Stimulated activated CD8-positive, alpha-beta memory T cell treated with anti-CD3 and anti-CD28 coated beads, Interleukin-4, amount 100 ng/mL, for 1 hour (primary cell): Measurements from ENCODE around the gene CFAP298.

Source experiments
- DNase-seq, 2 donors: peaks; one replicate each; pipeline ENCODE4 v3.0.0-alpha.2; 2020; ENCODE audit warnings: low read depth in 2 of 2, low spot score in 1 of 2

The CFAP298 gene

GRCh38 chr21:32599526-32599925, 12.7 kb downstream of the CFAP298 start:
- DNase-seq = no peak

DNA sequence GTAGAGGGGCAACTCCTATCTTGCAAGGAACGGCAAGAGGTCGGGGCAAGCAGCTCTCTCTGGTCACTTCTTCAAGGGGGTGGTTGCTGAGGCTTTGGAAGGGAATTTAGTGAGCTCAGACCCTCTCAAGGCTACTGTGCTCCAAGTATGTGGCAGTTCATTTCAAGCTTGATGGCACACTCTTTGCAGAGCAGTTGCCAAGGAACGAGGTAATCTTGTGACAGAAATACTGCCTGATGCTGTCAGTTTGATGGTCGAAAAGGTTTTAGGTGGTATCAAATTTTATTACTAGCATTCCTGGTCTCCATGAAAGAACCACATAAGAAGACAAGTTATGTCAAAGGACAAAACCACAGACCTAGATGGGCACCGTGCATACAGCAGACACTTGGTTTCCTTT, 13.1 kb downstream of the CFAP298 start:
- no peak for DNase-seq

- no peak for DNase-seq
Observed at GRCh38 chr21:32597205-32597604, 15.0 kb downstream of the CFAP298 start.

DNA sequence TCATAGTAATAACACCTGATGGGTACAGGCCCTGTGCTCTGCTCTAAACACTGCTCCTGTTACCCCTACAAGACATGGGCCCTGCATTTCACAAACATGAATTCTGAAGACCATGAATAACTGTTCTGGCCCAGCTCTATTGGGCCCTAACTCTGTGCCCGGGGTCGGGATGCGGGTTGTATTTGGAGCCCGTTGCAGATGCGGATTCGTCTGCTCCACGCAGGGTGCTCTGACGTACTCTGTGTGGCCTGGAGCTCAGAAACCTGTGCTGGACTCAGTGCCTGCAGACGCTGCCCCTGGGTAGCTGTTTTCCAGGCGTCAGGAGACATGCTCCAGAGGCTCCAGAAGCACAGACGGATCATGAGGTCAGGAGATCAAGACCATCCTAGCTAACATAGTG, 16.7 kb downstream of the CFAP298 start:
- no peak for DNase-seq

DNA sequence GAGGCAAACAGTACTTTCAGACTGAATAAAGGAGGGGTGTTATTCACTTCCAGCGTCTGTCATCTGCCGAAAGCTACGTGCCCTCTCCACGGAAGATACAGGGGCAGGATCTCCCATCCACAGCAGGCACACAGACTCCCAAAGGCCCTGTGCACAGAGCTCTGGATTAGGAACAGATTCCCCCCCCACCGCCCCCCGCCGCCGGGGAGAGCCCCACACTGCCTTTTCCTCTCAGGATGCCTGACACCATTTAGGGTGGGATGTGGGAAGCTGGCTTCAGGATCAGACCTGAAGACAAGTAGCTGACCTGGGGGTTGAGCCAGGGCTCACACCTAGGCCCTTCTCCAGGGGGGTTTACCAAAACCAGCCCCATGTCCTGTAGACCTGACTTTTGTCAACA, 18.5 kb downstream of the CFAP298 start:
- DNase-seq = no peak

GRCh38 chr21:32592929-32593502, 19.2 kb downstream of the CFAP298 start:
- no peak for DNase-seq

GRCh38 chr21:32590130-32590529, 22.0 kb downstream of the CFAP298 start:
- no peak for DNase-seq

- DNase-seq = no peak
Observed at GRCh38 chr21:32587651-32588050, 24.5 kb downstream of the CFAP298 start.

DNA sequence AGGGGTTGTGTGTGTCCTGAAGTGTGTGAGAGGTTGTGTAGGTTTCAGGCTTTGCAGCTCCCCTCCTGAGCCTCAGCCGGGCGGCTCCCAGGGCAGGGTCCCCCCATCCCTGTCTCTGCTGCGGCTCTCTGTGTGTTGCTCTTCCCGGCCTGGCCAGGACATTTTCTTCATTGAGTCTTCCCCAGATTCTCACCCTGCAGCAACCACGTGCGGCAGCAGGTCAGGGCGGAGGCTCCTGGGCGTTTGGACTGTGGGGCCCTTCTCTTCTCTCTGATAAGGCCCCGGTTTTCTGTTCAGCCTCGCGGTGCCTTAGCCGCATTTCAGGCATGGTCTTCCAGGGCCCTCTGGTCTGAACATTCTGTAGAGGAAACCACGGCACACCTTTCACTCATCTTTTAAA, 25.1 kb downstream of the CFAP298 start:
- DNase-seq = no peak

DNA sequence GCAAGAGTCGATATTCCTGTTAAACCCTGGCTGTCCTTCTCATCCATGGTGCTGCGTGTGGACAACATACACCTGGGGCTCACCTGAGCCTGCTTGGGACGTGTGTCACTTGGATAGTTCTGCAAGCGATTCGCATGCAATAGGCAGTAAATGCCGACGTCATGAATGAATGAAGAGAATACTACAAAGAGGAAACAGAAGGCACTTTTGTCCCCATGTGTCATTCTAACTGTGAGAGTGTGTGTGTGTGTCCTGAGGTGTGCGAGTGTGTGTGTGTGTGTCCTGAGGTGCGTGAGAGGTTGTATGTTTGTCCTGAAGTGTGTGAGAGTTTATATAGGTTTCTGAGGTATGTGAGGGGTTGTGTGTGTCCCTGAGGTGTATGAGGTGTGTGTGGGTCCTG, 26.2 kb downstream of the CFAP298 start:
- no peak for DNase-seq

DNA sequence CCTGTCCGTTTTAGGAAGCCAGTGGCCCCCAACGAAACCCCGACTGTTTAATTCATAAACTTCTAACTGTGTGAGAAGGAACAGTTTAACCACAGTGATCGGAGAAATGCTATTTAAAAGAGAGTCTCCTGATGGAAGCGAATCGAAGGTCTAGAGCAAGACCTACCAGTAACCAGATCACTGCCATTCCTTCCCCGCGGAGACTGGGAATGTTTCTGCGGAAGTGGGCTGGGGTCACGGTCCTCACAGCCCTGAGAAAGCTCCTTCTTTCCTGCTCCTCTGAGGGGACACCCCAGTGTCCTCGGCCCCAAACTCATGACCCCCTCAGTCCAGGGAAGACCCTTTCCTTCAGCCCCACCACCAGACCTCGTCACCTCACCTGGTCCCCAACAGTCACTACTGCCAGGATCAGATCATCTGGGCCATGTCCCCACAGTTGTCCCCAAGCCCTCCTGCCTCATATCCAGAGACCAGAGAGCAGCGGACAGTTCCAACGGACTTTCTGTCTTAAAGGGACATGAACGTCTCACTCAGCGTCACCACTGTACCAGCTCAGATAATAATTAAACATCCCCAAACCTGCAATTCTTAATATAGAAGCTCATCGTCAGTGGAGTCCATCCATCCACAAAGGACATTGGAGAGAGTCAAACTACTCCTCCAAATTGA, 27.0 kb downstream of the CFAP298 start, which contains the start of gene TCP10L:
TCP10L (minus strand) TSS at position 482 of the 669 bp plus-strand sequence. CDS start 1,219 bp downstream, outside the sequence.
- DNase-seq = no peak

DNA sequence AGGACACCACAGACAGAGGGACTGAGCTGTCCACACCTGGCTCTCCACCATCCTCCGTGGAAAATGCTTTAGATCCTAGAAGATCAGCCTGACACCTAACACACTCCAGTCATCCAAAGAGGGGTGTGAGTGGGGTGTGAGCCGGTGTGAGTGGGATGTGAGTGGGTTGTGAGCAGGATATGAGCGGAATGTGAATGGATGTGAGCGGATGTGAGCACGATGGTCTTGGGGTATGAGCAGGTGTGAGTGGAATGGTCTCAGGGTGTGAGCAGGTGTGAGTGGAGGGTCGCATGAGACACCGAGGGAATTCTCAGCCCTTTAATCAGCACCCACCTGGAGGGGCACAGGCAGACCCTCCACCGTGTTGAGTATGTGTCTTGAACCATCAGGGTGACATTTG, 27.7 kb downstream of the CFAP298 start:
- no peak for DNase-seq

DNA sequence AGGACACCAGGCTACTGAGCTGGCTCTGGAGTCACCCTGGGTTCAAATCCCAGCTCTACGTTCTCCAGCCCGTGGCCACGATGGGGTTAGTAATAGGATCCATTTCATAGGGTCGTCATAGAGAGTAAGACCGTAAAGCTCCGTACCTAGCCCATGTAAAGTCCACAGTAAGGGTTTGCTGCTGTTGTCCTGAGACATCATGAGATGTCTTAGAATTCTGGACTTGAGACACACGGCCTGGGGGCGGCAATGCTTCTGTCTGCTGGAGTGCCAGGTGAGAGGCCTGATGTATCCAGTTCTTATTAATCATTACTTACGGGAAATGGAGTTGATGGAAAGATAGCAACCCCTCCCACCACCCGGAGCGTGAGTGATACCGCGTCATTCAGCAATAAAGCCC, 30.4 kb downstream of the CFAP298 start:
- no peak for DNase-seq

DNA sequence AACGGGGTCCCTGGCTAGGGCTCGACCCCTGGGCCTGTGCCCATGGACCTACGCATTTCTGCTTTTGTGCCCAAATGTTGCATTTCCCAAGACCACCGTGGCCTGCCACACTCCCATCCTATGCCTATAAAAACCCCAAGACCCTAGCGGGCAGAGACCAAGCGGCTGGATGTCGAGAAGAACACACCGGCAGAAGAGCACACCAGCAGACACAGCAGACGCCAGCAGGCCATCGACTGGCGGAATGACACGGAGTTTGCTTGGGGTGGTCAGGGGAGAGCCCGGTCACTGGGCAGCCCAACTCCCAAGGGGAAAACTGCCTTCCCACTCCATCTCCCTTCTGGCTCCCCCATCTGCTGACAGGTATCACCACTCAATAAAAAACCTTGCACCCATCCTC, 31.2 kb downstream of the CFAP298 start:
- no peak for DNase-seq

- DNase-seq = no peak
Observed at GRCh38 chr21:32578107-32578691, 34.0 kb downstream of the CFAP298 start.

GRCh38 chr21:32576011-32576410, 36.2 kb downstream of the CFAP298 start:
- no peak for DNase-seq

DNA sequence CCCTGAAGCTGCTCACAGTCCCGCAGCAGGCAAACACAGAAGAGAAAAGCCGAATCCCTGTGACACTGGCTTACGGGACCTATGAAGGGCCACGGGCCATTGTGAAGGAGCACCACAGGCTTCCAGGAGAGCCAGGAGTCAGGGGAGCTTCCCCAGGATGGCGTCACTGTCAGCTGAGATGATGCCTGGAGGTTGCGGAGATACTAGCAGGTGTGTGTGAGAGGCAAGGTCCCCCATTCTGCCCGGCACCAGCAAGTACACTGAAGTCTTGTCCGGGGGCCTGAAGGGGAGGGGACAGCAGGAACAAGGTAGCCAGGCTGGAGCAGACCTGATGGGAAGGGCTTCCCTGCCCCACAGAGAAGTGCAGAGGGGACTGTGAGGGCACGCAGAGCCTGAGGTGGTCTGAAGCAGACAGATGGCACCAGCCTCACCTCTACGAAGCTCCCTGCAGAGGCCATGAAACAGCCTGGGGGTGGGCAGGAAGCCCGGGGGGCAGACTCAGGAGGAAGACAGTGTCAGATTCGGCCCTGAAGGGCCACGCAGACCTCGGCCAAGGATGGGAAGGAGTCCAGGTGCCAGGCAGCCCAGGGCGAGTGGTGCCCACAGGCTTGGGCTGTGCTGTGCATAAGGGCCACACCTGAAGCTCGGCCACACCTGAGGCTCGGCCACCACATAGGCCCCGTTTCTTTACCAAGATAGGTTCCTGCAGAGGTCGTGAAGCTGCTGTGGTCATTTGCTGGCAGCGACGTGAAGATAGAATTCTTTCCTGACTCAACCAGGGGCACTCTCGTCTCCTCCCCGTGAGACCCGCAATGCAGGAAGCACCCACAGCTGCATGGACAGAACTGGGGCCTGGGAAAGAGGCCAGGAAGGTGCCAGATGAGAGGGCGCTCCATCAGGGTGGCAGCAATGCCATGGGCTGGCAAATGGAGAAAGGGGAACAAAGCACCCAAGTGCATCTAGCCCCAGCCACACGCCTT, 36.9 kb downstream of the CFAP298 start:
- DNase-seq = no peak

DNA sequence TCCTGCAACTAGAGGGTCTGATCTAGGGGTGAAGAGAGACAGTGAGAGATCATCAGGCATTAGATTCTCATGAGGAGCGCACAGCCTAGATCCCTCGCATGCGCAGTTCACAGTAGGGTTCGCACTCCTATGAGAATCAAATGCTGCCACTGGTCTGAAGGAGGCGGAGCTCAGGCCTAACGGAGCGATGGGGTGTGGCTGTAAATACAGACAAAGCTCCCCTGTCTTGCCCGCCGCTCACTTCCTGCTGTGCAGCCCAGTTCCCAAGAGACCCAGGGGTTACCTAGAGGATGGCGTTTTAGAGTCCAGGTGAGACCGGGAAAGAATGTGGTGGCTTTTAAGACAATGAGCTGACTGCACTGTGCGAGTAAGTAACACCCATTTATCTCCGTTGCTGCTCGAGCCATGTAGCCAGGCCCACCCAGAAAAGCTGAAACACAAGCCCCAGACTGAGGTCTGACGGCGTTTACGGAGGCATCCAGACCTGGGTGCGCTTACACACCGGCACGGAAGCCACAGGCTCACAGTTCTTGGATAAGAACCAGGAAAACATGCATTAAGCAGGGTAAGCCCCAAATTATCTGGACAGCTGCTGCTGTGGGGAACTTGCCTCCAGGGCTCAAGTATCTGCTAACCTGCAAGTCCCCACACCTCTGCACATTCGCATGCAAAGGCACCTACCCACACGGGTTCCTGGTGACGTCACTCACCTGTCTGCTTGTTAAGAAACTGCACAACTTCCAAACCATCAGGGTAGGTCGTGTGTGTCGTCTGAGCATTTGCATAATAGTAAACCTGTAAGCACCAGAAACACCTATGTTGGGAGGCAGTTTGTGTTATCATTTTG, 39.4 kb downstream of the CFAP298 start:
- DNase-seq = no peak

GRCh38 chr21:32570456-32570855, 41.7 kb downstream of the CFAP298 start:
- DNase-seq = no peak
